GM21515 (cell line): ENCODE results near the gene PHKG2.

Source experiments
- ATAC-seq: cut with Tn5 transposase; IDR thresholded peaks from one replicate; pipeline ENCODE4 v1.9.1; 2021; ENCODE audit not compliant: unreplicated experiment

The PHKG2 gene

DNA sequence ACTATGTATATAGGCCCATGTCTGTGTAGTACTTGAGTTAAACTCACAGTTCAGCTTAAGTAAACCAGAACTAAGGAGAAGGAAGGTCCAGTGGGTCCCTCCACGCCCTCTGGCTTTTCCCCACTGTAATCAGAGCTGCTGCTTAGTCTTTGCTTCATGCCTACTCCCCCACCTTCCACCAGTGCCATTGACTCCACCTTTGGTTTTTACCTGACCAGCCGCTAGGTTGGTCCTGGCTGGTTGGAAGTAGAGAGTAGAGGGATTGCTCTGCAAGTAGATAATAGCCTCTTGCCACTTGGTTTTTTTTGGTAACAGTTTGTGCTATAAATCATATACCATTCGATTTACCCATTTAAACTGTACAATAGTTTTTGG lies 22.8 kb upstream of the PHKG2 start:
- ATAC-seq, result no peak

DNA sequence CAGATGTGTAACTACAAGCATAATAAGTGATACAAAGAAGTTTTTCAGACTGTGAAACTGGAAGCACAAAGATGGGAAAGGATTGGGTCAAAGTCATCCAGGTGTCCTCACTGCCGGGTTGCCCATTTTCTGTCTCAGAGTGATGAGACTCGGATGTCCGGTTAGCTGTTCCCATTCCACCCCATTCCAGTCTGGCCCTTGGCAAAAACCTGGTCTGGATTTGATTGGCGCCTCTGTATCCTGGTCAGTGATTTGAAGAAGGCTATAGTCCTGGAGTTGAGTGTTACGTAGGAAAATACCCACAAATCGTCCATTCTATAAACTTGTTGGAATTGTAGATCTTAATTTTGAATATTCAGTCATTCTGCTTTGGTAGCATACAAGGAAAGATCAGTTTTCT lies 19.9 kb upstream of the PHKG2 start:
- no peak for ATAC-seq

DNA sequence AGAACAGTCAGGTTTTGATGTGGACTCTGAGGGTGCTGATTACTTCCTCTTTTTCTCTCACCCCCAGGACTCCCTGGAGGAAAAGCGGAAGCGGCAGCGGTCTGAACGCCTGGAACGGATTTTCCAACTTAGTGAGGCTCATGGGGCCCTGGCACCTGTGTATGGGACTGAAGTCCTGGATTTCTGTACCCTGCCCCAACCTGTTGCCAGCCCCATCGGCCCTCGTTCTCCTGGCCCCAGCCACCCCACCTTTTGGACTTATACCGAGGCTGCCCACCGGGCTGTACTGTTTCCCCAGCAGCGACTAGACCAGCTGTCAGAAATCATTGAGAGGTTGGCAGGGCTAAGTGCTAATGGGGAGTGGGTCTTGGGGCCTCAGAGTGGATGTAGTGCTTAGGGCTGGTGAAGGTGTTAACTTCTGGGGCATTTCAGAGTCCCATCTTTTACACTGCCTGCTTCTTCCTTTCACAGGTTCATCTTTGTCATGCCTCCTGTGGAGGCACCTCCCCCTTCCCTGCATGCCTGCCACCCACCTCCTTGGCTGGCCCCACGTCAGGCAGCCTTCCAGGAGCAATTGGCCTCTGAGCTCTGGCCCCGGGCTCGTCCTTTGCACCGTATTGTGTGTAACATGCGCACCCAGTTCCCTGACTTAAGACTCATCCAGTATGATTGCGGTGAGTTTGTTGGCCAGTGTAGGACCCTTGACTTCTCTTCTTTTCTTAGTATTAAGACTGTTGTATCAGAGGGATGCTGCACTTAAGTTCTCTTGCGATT lies 19.1 kb upstream of the PHKG2 start:
- ATAC-seq, result no peak

DNA sequence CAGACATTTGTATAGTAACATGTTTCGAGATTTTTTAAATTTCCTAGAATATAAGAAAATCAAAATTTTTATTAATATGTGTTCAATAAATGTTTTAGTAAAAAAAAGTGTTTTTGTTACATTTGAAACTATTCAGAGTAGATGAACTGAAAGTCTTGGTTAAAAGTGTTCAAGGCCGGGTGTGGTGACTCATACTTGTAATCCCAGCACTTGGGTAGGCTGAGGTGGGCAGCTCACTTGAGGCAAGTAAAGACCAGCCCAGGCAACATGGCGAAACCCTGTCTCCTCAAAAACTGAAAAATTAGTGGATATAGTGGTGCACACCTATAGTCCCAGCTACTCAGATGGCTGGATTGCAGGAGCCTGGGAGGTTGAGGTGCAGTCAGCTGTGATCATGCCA lies 16.8 kb upstream of the PHKG2 start:
- ATAC-seq, result no peak

DNA sequence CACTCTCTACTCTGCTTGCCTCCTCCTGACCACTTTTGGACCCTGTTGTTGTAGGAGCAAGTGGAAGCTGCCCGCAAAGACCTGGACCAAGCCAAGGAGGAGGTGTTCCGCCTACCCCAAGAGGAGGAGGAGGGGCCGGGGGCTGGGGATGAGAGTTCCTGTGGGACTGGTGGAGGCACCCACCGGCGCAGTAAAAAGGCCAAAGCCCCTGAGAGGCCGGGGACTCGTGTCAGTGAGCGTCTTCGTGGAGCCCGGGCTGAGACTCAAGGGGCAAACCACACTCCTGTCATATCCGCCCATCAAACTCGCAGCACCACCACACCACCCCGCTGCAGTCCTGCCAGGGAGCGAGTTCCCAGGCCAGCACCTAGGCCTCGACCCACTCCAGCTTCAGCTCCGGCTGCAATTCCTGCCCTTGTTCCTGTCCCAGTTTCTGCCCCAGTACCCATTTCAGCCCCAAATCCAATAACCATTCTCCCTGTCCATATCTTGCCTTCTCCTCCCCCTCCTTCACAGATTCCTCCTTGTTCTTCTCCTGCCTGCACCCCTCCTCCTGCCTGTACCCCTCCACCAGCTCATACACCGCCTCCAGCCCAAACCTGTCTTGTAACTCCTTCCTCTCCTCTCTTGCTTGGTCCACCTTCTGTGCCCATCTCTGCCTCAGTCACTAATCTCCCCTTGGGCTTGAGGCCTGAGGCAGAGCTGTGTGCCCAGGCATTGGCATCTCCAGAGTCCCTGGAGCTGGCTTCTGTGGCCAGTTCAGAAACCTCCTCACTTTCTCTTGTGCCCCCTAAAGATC lies 11.0 kb upstream of the PHKG2 start:
- ATAC-seq, result no peak

DNA sequence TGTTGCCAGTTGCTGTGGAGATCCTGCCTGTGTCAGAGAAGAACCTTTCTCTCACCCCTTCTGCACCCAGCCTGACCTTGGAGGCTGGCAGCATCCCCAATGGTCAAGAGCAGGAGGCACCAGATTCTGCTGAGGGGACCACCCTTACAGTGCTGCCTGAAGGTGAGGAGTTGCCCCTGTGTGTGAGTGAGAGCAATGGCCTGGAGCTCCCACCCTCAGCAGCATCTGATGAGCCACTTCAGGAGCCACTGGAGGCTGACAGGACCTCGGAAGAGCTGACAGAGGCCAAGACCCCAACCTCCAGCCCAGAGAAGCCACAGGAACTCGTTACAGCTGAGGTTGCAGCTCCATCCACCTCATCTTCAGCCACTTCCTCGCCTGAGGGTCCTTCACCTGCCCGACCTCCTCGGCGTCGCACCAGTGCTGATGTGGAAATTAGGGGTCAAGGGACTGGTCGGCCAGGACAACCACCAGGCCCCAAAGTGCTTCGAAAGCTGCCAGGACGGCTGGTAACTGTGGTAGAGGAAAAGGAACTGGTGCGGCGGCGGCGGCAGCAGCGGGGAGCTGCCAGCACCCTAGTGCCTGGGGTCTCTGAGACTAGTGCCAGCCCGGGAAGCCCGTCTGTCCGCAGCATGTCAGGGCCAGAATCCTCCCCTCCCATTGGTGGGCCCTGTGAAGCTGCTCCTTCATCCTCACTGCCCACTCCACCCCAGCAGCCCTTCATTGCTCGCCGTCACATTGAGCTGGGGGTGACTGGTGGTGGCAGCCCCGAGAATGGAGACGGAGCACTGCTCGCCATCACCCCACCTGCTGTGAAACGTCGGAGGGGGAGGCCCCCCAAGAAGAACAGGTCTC lies 10.2 kb upstream of the PHKG2 start:
- ATAC-seq, result no peak

DNA sequence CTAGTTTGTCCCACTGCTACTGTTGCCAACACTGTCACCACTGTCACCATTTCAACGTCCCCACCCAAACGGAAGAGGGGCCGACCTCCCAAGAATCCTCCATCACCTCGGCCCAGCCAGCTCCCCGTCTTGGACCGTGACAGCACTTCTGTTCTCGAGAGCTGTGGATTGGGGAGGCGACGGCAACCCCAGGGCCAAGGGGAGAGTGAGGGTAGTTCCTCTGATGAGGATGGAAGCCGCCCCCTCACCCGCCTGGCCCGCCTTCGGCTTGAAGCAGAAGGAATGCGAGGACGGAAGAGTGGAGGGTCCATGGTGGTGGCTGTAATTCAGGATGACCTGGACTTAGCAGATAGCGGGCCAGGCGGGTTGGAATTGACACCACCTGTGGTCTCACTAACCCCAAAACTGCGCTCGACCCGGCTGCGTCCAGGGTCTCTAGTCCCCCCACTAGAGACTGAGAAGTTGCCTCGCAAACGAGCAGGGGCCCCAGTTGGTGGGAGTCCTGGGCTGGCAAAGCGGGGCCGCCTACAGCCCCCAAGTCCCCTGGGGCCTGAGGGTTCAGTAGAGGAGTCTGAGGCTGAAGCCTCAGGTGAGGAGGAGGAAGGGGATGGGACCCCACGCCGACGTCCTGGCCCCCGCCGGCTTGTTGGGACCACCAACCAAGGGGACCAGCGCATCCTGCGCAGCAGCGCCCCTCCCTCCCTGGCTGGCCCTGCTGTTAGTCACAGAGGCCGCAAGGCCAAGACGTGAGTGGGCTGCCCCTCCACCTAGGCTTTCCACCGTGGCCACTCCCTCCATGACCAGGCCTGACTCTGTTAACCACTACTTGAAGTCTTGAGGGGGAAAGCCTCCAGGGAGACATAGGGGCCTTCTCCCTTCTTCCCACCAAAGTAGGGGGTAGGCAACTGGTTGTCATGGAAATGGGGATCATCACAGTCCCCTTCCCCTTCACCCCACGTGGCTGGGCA lies 9.0 kb upstream of the PHKG2 start:
- ATAC-seq, result no peak

DNA sequence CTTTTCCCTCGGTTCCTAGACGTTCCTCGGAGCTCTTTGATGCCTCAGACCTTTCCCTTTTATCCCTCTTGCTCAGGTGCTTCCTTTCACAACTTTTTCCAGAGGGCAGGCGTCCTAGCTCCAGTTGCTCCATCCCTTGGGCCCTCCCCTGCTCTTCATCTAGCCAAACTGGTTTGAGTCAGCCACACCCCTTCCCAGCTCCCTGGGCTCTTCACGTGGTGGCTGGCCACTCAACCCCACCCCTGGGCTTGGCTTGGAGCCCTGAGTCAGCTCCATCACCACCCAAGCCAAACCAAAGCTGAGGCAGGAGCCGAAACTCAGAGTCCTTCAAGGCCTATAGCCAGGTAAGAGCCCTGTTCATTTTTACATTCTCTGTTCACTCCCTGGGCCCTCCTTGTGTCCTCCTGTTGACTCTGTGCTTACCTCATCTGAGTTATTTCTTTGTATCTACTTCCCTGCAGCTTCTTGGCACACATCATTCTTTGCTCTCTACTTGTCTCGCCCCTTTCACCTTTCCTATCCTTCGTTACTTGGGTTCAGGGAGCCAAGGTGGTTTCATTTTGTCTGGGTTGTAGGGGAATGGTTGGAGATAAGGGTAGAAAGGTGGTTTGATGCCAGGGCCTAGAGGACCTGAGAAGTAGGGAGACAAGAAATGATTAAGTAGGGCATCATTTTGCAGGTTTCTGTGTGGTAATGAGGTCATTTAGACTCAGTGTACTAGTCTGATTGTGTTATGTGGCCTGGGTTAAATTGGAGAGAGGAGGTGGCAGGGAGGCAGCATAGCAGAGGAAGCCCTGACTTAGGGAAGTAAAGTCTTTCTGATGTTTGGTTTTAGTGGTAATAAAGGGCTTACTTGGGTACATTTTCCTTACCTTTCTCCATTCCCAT lies 7.6 kb upstream of the PHKG2 start:
- ATAC-seq, result no peak

DNA sequence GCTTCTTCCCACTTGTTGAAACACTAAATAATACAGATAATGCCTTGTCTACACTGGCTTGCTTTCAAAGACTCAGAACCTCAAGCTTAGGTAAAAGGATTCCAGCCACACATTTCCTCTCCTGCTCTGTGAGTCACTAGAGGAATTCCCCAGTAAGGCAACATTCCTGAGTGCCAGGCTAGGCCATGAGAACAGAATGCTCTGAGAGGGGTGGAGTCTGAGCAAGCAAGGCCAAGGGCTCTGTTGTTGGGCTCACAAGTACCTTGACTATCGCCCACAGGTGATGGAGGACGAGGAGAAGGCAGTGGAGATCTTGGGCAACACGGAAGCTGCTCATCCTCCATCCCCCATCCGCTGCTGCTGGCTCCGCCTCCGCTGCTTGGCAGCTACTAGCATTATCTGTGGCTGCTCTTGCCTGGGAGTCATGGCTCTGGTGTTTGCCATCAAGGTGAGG lies 6.7 kb upstream of the PHKG2 start:
- ATAC-seq, result no peak

DNA sequence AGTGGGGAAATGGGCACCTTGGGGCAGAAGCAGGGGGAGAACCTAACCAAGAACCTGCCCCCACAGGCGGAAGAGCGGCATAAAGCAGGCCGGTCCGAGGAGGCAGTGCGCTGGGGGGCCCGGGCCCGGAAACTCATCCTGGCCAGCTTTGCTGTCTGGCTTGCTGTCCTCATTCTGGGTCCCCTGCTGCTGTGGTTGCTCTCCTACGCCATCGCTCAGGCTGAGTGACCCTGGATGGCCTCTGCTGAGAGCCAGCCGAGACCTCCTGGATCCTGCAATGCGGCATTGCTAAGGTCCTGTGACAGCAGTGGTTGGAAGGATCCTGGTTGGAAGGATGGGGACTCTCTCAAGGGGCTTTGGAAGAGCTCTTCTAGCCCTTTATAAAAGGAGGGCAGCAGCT lies 4.5 kb upstream of the PHKG2 start:
- ATAC-seq, result no peak

DNA sequence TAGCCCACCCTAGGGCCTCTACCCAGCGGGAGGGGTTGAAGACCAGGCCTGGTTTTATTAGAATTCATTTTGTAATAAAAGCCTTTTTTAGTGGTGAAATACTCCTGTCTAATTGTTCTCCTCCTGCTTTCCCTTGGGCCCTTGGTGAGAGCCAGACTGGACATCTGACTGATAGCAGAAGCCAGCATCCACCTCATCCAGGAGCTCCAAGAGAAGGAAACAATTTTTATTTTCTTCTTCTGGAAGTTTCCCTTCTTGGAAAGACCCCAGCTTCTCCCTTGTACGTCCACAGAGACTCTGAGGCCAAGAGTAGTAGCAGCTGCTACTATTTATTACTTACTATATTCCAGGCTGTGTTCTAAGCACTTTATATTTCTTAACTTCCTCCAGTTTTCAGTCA lies 4.0 kb upstream of the PHKG2 start:
- ATAC-seq, result no peak

DNA sequence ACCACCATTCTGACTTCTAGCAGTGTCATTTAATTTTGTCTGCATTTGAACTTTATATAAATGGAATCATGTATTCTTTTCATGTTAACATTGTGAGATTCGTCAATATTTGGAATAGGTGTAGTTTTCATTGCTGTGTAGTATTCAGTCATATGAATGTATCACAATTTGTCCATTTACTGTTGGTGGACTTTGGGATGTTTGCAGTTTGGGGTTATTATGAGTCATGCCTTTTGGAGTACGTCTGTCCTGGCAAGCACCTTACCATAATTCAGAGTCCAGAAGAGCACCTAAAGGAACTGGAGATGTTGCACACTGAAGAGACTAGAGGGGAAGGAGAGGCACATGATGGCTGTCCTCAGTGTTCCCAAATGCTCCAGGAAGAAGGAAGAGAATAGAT lies 3.1 kb upstream of the PHKG2 start:
- no peak for ATAC-seq

DNA sequence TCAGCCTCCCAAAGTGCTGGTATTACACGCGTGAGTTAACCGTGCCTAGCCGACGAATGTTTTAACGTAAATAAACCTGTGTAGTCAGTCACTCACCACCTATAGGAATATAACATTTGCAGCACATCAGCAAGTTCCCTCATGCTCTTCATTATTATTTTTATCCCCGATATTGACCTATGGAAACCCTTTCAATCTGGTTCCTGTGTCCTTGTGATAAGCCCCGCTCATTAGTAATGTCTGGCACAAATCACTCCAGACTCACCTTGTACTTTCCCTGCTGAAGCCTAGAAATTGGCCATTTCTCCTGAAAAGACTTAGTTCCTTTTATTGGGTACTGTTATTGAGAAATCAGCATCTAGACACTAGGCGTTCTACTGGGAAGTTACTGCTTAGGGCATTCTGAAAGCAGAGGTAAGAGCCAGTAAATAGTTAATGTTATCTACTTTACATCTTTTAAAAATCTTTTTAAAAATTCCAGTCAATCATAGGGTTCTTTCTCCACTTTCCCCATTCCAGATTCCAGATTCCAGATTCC lies 1.5 kb upstream of the PHKG2 start:
- ATAC-seq, result no peak

DNA sequence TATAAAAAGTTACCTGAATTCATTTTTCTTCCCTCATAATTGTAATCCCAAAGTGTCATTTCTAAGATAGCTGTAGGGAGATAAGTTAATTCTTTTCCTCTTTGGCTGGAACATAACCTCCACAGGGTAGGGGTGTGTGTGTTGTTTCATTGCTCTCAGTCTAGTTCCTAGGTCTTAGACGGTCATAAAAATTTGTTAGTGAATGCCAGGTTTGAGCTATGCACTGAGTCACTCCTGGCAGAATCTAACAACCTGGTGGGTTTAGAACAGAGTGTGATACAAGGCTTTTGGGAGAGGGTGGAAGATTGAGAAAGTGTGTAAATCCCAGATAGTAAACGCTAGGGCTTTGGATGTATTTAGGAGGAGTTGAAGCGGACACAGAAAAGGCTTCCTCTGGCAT lies 894 bp upstream of the PHKG2 start:
- ATAC-seq, result no peak

DNA sequence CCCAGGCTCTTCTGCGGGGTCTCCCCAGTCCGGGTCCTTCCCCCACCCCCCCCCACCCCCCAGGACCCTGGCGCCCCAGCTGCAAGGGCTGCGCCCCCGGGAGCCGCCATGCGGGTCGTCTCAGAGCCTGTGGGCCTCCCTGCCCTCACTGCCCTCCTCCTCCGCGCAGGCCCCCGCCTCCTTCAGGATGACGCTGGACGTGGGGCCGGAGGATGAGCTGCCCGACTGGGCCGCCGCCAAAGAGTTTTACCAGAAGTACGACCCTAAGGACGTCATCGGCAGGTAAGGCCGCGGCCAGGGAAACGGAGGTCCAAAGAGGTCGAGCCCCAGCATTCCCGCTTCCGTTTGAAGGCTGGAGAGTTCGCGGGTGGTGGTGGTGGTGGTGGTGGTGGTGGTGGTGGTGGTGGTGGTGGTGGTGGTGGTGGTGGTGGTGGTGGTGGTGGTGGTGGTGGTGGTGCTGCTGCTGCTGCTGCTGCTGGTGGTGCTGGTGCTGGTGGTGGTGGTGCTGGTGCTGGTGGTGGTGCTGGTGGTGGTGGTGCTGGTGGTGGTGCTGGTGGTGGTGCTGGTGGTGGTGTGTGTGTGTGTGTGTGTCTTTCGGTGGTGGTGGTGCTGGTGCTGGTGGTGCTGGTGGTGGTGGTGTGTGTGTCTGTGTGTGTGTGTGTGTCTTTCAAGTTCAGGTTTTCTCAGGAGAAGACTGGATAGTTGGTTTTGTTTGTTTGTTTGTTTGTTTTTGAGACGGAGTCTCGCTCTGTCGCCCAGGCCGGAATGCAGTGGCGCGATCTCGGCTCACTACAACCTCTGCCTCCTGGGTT lies 615 bp downstream of the PHKG2 start:
- peak; percentile 5 for ATAC-seq

DNA sequence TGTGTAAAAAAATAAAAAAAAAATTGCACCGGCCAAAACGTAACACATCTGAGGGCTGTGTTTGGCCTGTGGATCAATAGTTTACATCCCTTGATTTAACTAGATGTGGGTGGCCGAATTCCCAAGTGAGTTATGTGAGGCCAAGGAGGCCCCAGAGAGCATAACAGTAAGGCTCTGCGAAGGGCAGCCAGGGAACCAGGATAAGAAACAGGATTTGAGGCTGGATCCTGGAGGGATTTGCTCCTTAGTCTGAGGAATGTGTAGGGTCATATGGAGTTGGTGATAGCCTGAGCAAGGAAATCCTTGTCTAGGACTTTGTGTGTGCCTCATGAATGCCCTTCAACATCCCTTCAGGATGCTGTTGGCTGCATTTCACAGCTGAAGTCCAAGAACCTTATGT lies 2.0 kb downstream of the PHKG2 start:
- no peak for ATAC-seq

DNA sequence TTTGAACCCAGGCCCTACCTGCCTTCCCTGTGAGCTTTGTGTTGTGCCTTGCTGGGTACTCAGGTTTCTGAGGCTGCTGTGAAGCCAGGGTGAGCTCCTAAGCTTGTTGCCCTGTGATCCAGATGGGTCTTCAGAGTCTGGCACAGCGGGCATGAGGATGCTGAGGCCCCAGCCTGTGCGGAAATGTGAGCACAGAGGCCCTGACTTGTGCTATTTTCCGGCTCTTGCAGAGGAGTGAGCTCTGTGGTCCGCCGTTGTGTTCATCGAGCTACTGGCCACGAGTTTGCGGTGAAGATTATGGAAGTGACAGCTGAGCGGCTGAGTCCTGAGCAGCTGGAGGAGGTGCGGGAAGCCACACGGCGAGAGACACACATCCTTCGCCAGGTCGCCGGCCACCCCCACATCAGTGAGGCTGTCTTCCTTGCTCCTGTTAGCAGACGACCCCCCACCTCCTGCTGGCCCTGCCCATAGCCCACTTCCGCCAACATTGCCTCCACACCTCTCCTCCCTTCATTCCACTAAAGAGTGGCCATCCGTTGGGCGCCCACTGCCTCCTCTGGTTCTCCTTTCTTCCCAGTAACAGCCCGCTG lies 2.7 kb downstream of the PHKG2 start:
- ATAC-seq, result no peak

DNA sequence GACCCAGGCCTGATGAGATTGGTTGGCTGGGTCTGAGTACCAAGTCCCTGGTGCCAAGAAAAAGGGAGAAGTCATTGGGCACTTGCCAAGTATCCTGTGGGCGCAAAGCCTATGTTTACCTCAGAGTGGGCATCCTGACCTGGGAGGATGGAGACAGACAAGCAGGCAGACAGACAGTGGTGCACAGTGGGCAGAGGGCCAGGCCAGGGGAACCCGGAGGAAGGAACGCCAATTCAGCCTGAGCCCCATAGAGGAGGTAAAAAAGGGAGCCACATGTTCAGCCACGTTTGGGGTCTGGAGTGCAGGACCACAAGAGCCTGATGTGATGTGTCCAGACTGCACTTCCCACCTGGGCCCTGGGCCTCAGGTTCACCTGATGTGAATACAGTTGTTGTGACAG lies 5.4 kb downstream of the PHKG2 start:
- no peak for ATAC-seq
